Caco-2 (cell line): ENCODE data around the gene DCX. TPM values are rescaled to one million over a fixed set of nuclear protein-coding genes. Genes with fewer than 3 reads are reported as not detected.

ENCODE experiments used
- BruUV-seq: library from RNA; stranded (reverse); fragments of 400-500 nt; replicated peaks from 2 replicates; lab custom pipeline; 2021; lab: Mats Ljungman, UMichigan
- CTCF ChIA-PET: fragments of 300-600 bp; sonication (Branson Sonifier 250); formaldehyde crosslinking; loops from one replicate; lab custom pipeline; 2022; ENCODE audit warnings: antibody characterized with exemption; lab: Charles Lee
- POLR2A ChIA-PET: fragments of 300-600 bp; sonication (Branson Sonifier 250); formaldehyde crosslinking; loops from one replicate; lab custom pipeline; 2022; ENCODE audit warnings: antibody characterized with exemption; lab: Charles Lee
- DNase-seq, 2 experiments: peaks; one replicate each; pipeline versions ENCODE4 v3.0.0 to v3.0.0-alpha.2; 2020 to 2022
- H3K27me3 ChIP-seq: replicated peaks from 2 replicates; pipeline ENCODE4 v1.6.0; 2011; ENCODE audit warnings: low read length; ENCODE audit not compliant: control insufficient read depth, insufficient read depth
- H3K36me3 ChIP-seq: 2 replicates; pipeline ENCODE4 v1.5.1; 2011; ENCODE audit warnings: low read length; ENCODE audit not compliant: control insufficient read depth, insufficient read depth
- H3K4me1 ChIP-seq: fragments of 250-450 bp; sonication (Bioruptor Pico); 2 replicates; pipeline ENCODE4 v1.5.1; 2020; ENCODE audit warnings: mild to moderate bottlenecking
- H3K4me3 ChIP-seq: 2 replicates; pipeline ENCODE4 v1.5.1; 2011; ENCODE audit warnings: low read depth, mild to moderate bottlenecking, control low read depth, low read length
- H3K9me3 ChIP-seq: fragments of 250-450 bp; sonication (Bioruptor Pico); 2 replicates; pipeline ENCODE4 v1.5.1; 2020; ENCODE audit warnings: mild to moderate bottlenecking, moderate library complexity
- H3K27ac Mint-ChIP-seq: one replicate; pipeline ENCODE4 v1.8.0; 2022; ENCODE audit warnings: mixed read lengths; ENCODE audit not compliant: unreplicated experiment
- H3K27me3 Mint-ChIP-seq: one replicate; pipeline ENCODE4 v1.8.0; 2022; ENCODE audit warnings: mixed read lengths; ENCODE audit not compliant: insufficient read depth, unreplicated experiment
- H3K36me3 Mint-ChIP-seq: one replicate; pipeline ENCODE4 v1.8.0; 2022; ENCODE audit warnings: mild to moderate bottlenecking, mixed read lengths; ENCODE audit not compliant: insufficient read depth, unreplicated experiment
- H3K4me1 Mint-ChIP-seq: one replicate; pipeline ENCODE4 v1.8.0; 2022; ENCODE audit warnings: low read depth, mixed read lengths; ENCODE audit not compliant: unreplicated experiment
- H3K4me3 Mint-ChIP-seq: one replicate; pipeline ENCODE4 v1.8.0; 2022; ENCODE audit warnings: mild to moderate bottlenecking, moderate library complexity, mixed read lengths; ENCODE audit not compliant: unreplicated experiment
- H3K9me3 Mint-ChIP-seq: one replicate; pipeline ENCODE4 v1.8.0; 2022; ENCODE audit warnings: mixed read lengths; ENCODE audit not compliant: unreplicated experiment
- intact Hi-C: fragments of 100-400 bp; cut with micrococcal nuclease; formaldehyde crosslinking; loops from one replicate; pipeline ENCODE4 v1.10.0; 2022; ENCODE audit not compliant: unreplicated experiment
- total RNA-seq: library from RNA; stranded (reverse); gene quantifications from 2 replicates; pipeline ENCODE4 v1.2.3, GENCODE V29; 2022
- TF ChIP-seq, protein P1 (sequence below), 2 experiments: fragments of 200-600 bp in 1 of 2; IDR thresholded peaks; 1 replicate in 1 of 2; 2 replicates in 1 of 2; pipeline versions ENCODE4 v1.5.1 to v1.8.0; 2011 to 2022; ENCODE audit warnings: antibody characterized with exemption in 1 of 2, control low read depth in 1 of 2, inconsistent platforms in 1 of 2, low read depth in 1 of 2, low read length in 1 of 2, mild to moderate bottlenecking in 1 of 2, moderate library complexity in 1 of 2; ENCODE audit not compliant: insufficient read depth in 1 of 2, severe bottlenecking in 1 of 2, unreplicated experiment in 1 of 2

DCX gene
- total RNA-seq, 1 experiment from 2014 or later: not detected

DNA sequence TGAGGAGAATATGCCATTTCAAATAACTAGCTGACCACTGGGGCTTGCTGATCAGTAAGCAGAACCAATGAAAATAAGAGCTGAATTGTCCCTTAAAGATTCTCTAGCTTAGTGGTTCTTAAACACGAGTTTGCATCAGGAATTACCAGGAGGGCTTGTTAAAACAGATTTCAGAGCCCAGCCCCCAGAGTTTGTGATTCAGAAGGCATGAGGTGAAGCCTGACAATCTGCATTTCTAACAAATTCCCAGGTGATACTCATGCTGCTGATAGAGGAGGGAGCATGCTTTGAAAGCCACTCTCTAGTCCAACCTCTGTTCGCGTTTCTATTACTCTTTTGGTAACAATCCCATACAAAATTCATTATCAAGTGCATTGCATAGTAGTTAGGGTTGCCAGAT, 35.5 kb downstream of the DCX start:
- H3K27ac Mint-ChIP-seq: no peak overlapping the region
- no peaks in the 10 kb centered on the region for H3K27me3 ChIP-seq
- H3K27me3 Mint-ChIP-seq: no peaks in the 10 kb centered on the region
- POLR2A ChIA-PET: no interaction called here
- TF ChIP-seq, protein P1, sequence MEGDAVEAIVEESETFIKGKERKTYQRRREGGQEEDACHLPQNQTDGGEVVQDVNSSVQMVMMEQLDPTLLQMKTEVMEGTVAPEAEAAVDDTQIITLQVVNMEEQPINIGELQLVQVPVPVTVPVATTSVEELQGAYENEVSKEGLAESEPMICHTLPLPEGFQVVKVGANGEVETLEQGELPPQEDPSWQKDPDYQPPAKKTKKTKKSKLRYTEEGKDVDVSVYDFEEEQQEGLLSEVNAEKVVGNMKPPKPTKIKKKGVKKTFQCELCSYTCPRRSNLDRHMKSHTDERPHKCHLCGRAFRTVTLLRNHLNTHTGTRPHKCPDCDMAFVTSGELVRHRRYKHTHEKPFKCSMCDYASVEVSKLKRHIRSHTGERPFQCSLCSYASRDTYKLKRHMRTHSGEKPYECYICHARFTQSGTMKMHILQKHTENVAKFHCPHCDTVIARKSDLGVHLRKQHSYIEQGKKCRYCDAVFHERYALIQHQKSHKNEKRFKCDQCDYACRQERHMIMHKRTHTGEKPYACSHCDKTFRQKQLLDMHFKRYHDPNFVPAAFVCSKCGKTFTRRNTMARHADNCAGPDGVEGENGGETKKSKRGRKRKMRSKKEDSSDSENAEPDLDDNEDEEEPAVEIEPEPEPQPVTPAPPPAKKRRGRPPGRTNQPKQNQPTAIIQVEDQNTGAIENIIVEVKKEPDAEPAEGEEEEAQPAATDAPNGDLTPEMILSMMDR (IDR thresholded peaks at IDR 0.05; ENCODE audit: insufficient read depth in 1 of 2, low read depth in 1 of 2, low read length in 1 of 2, severe bottlenecking in 1 of 2, unreplicated experiment in 1 of 2): no peak
- DNase-seq: no peak
- no peaks in the 10 kb centered on the region for H3K36me3 ChIP-seq
- intact Hi-C loops: loop anchor here (5.0 kb wide), 1 partner anchor 71 kb away; no protein-coding TSS in a partner anchor
- no peaks in the 10 kb centered on the region for H3K9me3 ChIP-seq
- H3K4me1 ChIP-seq: no peaks in the 10 kb centered on the region
- no peak overlapping the region for H3K4me3 ChIP-seq
- H3K36me3 Mint-ChIP-seq: no peaks in the 10 kb centered on the region
- H3K4me3 Mint-ChIP-seq: no peak overlapping the region
- H3K9me3 Mint-ChIP-seq: no peaks in the 10 kb centered on the region
- BruUV-seq: no TSS peak
- H3K4me1 Mint-ChIP-seq: no peaks in the 10 kb centered on the region
- CTCF ChIA-PET: no interaction called here

GRCh38 chrX:111375747-111376146, 36.2 kb downstream of the DCX start:
- ChIA-PET POLR2A (no interaction called here), CTCF (no interaction called here)
- no TSS peak for BruUV-seq
- Mint-ChIP-seq H3K27me3 (no peaks in the 10 kb centered on the region), H3K36me3 (no peaks in the 10 kb centered on the region), H3K9me3 (no peaks in the 10 kb centered on the region), H3K4me1 (no peaks in the 10 kb centered on the region), H3K4me3 (no peak overlapping the region), H3K27ac (no peak overlapping the region)
- no peaks in the 10 kb centered on the region for H3K36me3 ChIP-seq
- no peak overlapping the region for H3K4me3 ChIP-seq
- no peaks in the 10 kb centered on the region for H3K27me3 ChIP-seq
- H3K4me1 ChIP-seq: no peaks in the 10 kb centered on the region
- intact Hi-C loops: loop anchor here (5.0 kb wide), 1 partner anchor 72 kb away; no protein-coding TSS in a partner anchor
- DNase-seq: peak in 1 of 2 experiments; percentile 1
- TF ChIP-seq, protein P1 (IDR thresholded peaks at IDR 0.05; ENCODE audit: insufficient read depth in 1 of 2, low read depth in 1 of 2, low read length in 1 of 2, severe bottlenecking in 1 of 2, unreplicated experiment in 1 of 2): no peak
- H3K9me3 ChIP-seq: no peaks in the 10 kb centered on the region

- no peaks in the 10 kb centered on the region for H3K36me3 Mint-ChIP-seq
- no peaks in the 10 kb centered on the region for H3K9me3 Mint-ChIP-seq
- Histone ChIP-seq H3K27me3 (no peaks in the 10 kb centered on the region), H3K4me1 (no peaks in the 10 kb centered on the region), H3K9me3 (no peaks in the 10 kb centered on the region), H3K4me3 (no peak overlapping the region), H3K36me3 (no peaks in the 10 kb centered on the region)
- no peaks in the 10 kb centered on the region for H3K4me1 Mint-ChIP-seq
- TF ChIP-seq, protein P1 (IDR thresholded peaks at IDR 0.05; ENCODE audit: insufficient read depth in 1 of 2, low read depth in 1 of 2, low read length in 1 of 2, severe bottlenecking in 1 of 2, unreplicated experiment in 1 of 2): no peak
- H3K27me3 Mint-ChIP-seq: no peaks in the 10 kb centered on the region
- no peak for DNase-seq
- H3K4me3 Mint-ChIP-seq: no peak overlapping the region
- intact Hi-C loops: no loop called here
- POLR2A ChIA-PET: no interaction called here
- no peak overlapping the region for H3K27ac Mint-ChIP-seq
- CTCF ChIA-PET: no interaction called here
- BruUV-seq: no TSS peak
Observed at GRCh38 chrX:111372086-111372485, 39.9 kb downstream of the DCX start.
